Measurements from ENCODE around the gene ARHGAP6.

The ARHGAP6 gene

GRCh38 chrX:11381464-11381863 lies 284.3 kb downstream of the ARHGAP6 start:
- TF ChIP-seq, protein P1, sequence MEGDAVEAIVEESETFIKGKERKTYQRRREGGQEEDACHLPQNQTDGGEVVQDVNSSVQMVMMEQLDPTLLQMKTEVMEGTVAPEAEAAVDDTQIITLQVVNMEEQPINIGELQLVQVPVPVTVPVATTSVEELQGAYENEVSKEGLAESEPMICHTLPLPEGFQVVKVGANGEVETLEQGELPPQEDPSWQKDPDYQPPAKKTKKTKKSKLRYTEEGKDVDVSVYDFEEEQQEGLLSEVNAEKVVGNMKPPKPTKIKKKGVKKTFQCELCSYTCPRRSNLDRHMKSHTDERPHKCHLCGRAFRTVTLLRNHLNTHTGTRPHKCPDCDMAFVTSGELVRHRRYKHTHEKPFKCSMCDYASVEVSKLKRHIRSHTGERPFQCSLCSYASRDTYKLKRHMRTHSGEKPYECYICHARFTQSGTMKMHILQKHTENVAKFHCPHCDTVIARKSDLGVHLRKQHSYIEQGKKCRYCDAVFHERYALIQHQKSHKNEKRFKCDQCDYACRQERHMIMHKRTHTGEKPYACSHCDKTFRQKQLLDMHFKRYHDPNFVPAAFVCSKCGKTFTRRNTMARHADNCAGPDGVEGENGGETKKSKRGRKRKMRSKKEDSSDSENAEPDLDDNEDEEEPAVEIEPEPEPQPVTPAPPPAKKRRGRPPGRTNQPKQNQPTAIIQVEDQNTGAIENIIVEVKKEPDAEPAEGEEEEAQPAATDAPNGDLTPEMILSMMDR (conservative IDR thresholded peaks at IDR 0.05; ENCODE audit: low read depth): peak; percentile 37
- POLR2A ChIA-PET (ENCODE audit: low non-redundant PET): no interaction called here
- no peak overlapping the region for H3K27ac ChIP-seq
- DNase-seq (ENCODE audit: low spot score): peak; percentile 17
- CTCF ChIA-PET: interaction anchor here (0.5 to 1.2 kb wide), 7 partner anchors 11 to 946 kb away, joined by 3 to 4 read pairs (median 3); no protein-coding TSS in a partner anchor

- TF ChIP-seq, protein P1 (conservative IDR thresholded peaks at IDR 0.05; ENCODE audit: low read depth): no peak
- CTCF ChIA-PET: no interaction called here
- POLR2A ChIA-PET (ENCODE audit: low non-redundant PET): no interaction called here
- no peak overlapping the region for H3K27ac ChIP-seq
- no peak for DNase-seq (ENCODE audit: low spot score)
These were observed 285.4 kb downstream of the ARHGAP6 start for GRCh38 chrX:11380187-11380844.

DNA sequence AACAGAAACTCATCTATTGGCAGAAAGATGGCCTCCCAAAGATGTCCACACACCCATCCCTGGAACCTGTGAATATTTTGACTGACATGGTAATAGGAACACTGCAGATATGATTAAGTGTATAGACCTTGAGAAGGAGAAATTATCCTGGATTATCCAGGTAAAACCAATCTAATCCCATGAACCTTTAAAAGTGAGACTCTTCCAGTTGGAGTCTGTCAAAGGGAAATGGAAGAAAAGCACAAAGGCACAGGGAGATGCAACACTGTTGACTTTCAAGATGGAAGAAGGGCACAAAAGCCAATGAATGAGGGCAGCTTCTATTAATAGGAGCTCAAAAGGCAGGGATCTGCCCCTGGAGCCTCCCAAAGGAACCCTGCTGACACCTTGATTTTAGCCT lies 289.6 kb downstream of the ARHGAP6 start:
- POLR2A ChIA-PET (ENCODE audit: low non-redundant PET): no interaction called here
- TF ChIP-seq, protein P1 (conservative IDR thresholded peaks at IDR 0.05; ENCODE audit: low read depth): no peak
- CTCF ChIA-PET: no interaction called here
- no peak overlapping the region for H3K27ac ChIP-seq
- DNase-seq (ENCODE audit: low spot score): no peak

- DNase-seq (ENCODE audit: low spot score): no peak
- TF ChIP-seq, protein P1 (conservative IDR thresholded peaks at IDR 0.05; ENCODE audit: low read depth): no peak
- CTCF ChIA-PET: no interaction called here
- no peak overlapping the region for H3K27ac ChIP-seq
- POLR2A ChIA-PET (ENCODE audit: low non-redundant PET): no interaction called here
These were observed 290.1 kb downstream of the ARHGAP6 start for GRCh38 chrX:11375614-11376119.

DNA sequence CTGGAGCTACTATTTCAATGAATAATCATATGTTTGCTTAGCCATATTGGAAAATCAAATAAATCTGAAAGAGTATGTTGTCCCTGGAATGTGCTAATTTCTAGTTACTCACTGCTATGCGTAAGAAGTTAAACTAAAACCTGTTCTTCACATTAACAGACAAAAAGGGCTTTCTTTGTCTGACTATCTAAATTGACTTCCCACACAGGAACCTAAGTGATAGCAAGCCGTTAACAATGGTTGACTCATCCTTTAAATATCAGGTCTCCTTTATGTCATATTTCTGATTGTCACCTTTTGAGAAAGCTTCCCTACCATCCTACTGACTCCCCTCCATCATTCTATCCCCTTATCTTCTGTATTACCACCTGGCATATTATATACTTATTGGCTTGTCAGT lies 291.1 kb downstream of the ARHGAP6 start:
- TF ChIP-seq, protein P1 (conservative IDR thresholded peaks at IDR 0.05; ENCODE audit: low read depth): no peak
- DNase-seq (ENCODE audit: low spot score): no peak
- POLR2A ChIA-PET (ENCODE audit: low non-redundant PET): no interaction called here
- CTCF ChIA-PET: interaction anchor here (0.5 to 0.6 kb wide), 2 partner anchors 188 to 1195 kb away, joined by 3 to 4 read pairs; no protein-coding TSS in a partner anchor
- no peak overlapping the region for H3K27ac ChIP-seq

DNA sequence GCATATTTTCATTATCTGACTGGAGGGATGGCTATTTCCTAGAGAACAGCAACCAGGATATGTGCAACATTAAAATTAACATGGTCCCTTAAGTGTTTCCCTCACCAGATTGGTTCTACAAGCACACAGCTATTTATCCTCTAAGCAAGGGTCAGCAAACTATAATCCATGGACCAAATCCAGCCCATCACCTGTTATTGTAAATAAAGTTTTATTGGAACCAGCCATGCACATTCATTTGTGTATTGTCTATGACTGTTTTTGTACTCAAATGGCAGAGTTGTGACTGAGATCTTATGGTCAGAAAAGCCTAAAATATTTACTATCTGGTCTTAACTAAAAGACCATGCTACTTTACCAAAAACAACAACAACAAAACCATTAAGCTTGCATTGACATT lies 294.6 kb downstream of the ARHGAP6 start:
- no peak overlapping the region for H3K27ac ChIP-seq
- POLR2A ChIA-PET (ENCODE audit: low non-redundant PET): no interaction called here

More for the DNA sequence above, 294.6 kb downstream of the ARHGAP6 start:
- CTCF ChIA-PET: interaction anchor here (0.5 to 0.6 kb wide), 2 partner anchors 113 to 1422 kb away, joined by 3 to 4 read pairs; no protein-coding TSS in a partner anchor
- no peak for DNase-seq (ENCODE audit: low spot score)
- TF ChIP-seq, protein P1 (conservative IDR thresholded peaks at IDR 0.05; ENCODE audit: low read depth): no peak
